NCI-H460 (cell line): ENCODE measurements around the gene JARID2. TPM values are rescaled to one million over a fixed set of nuclear protein-coding genes. Genes with fewer than 3 reads are reported as not detected.
"Not testable (repeated sequence)": the region's sequence is repeated elsewhere in the genome, so short reads cannot be mapped to it uniquely, and the experiment has no call there.

ENCODE experiments used
- DNase-seq: peaks from one replicate; pipeline ENCODE4 v3.0.0-alpha.2; 2016; ENCODE audit warnings: low read depth; ENCODE audit errors: extremely low read depth
- total RNA-seq: library from RNA; depleted of rRNA; stranded (reverse); fragments of >200 nt; shearing (Covaris generic); gene quantifications from 2 replicates; pipeline ENCODE4 v1.2.3, GENCODE V29; 2014

The JARID2 gene
- total RNA-seq, 1 experiment from 2014 or later: 3.5 TPM

- no peak for DNase-seq
These were observed 278.1 kb downstream of the JARID2 start for GRCh38 chr6:15523679-15524630.

DNA sequence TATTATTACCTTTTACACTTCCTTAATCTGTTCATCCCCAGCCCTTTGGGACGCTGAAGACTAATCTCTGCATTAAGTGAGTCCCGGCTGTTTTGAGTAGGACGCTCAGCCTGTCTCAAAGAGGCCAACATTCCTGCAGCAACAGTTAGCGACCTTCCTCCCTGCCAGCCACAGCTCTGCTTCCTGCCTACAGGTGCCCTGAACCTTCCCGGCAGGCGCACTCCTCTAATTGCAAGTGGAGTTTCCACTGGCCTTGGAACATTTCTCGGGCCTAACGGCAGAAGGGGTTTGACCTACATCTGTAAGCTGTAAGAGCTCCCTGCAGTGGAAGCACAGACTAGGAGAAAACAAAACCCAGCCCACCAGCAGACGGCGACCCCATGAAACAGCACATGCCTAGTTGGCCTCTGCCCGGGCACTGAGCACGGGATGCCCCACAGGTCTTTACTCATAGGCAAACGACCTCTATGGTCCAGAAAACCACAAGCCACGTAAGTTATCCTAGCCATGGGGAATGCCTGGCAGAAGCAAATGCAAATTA, 279.1 kb downstream of the JARID2 start:
- no peak for DNase-seq

DNA sequence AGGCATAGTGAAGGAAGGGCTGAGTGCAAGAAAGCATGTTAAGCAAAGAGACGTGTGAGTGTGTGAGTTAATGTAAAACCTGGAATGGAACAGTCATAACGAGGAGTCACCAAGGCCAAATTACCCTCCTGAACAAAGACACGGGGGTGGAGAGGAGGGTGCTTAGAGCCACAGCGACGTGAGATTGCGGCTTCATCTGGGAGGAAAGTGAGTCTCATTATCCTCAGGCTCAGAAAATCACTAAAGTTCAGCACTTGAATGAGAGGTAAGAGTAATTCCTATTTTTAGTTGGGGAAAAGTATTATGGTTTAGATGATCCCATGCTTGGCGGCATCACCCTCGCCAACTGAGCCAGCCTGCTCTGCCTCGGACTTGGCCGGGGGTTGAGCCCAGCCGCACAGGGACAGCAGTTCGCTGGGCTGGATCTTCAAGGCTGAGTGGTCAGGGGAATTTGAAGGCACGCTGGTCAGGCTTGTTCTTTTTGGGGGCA, 280.4 kb downstream of the JARID2 start:
- no peak for DNase-seq

GRCh38 chr6:15527838-15528617, 282.2 kb downstream of the JARID2 start:
- no peak for DNase-seq

GRCh38 chr6:15528870-15529269, 283.0 kb downstream of the JARID2 start:
- no peak for DNase-seq

- no peak for DNase-seq
These were observed 284.5 kb downstream of the JARID2 start for GRCh38 chr6:15530411-15530810.

DNA sequence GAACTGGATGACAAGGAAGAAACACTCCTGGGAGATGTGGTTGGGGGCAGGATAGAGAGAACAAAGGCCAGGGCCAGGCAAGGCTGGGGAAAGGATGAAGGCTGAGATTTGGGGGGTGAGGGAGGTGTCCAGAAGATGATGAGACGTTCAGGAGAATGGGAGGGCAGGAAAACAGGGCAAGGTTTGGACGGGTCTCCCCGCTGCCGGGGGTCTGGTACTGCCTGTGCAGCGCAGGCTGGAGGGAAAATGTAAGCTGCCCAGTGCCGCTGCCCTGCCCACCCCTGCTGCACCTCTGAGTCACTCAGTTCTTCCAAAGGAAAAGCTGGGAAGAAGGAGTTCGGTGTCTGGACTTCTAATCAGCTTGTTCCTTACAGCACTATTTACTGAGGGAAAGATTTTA, 286.1 kb downstream of the JARID2 start:
- DNase-seq: no peak

DNA sequence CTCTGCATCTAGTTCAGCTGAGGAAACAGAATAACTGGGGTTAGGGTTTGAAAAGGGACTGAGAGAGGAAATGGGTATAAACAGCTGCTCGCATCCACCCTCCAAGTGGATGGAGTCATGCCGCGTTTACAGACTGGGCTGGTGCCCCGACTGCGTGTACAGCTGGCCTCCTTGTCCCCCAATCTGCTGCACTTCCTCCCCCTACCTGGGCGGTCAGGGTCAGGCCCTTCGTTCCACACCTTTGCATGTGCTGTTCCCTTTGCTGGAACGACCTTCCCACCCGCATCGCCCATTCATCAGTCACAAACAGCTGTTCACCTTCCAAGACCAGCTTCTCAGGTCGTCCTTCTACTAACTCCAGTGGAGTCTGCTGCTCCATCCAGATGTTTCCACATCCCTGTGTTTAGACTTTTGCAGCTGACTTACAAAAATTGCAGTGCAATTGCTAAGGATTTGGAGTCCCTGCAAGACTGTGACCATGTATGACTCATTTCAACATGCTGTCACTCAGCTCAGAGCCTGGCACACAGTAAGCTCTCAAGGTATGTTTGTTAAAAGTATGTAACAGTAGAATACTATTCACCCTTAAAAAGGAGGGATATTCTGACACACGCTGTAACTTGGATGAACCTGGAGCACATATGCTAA, 287.6 kb downstream of the JARID2 start:
- no peak for DNase-seq

- DNase-seq: no peak
These were observed 289.1 kb downstream of the JARID2 start for GRCh38 chr6:15534974-15535373.

- no peak for DNase-seq
These were observed 289.8 kb downstream of the JARID2 start for GRCh38 chr6:15535495-15536197.

DNA sequence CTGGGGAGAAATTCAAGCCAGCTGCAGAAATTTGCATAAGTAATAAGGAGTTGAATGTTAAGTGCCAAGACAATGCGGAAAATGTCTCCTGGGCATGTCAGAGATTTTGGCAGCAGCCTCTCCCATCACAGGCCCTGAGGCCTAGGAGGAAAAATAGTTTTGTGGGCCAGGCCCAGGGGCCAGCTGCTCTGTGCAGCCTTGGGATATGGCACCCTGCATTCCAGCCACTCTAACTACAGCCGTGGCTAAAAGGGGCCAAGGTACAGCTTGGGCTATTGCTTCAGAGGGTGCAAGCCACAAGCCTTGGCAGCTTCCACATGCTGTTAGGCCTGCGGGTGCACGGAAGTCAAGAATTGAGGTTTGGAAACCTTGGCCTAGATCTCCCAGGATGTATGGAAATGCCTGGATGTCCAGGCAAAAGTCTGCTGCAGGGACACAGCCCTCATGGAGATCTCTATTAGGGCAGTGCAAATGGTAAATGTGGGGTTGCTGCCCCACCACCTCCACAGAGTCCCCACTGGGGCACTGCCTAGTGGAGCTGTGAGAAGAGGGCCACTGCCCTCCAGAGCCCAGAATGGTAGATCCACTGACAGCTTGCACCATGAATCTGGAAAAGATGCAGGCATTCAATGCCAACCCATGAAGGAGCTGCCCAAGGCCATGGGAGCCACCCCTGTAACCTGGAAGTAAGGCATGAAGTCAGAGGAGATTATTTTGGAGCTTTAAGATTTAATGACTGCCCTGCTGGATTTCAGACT, 290.5 kb downstream of the JARID2 start:
- no peak for DNase-seq

DNA sequence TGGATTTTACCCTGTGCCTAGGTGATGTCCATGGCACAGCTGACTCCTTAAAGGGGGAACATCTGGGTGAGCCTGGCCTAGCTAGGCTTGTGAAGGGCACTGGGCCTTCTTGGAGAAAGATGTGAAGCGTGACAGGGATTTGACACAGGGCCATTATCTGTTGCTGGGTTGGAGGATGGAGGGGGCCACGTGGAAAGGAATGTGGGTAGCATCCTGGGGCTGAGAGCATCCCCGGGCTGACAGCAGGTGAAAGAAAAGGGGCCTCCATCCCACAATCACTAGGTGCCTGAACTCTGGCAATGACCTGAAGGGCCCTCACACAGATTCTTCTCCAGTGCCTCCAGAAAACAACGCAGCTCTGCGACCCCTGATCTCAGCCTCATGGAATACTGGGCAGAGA, 292.2 kb downstream of the JARID2 start:
- no peak for DNase-seq

- no peak for DNase-seq
These were observed 293.1 kb downstream of the JARID2 start for GRCh38 chr6:15538766-15539495.

GRCh38 chr6:15539722-15540270, 293.9 kb downstream of the JARID2 start:
- no peak for DNase-seq

DNA sequence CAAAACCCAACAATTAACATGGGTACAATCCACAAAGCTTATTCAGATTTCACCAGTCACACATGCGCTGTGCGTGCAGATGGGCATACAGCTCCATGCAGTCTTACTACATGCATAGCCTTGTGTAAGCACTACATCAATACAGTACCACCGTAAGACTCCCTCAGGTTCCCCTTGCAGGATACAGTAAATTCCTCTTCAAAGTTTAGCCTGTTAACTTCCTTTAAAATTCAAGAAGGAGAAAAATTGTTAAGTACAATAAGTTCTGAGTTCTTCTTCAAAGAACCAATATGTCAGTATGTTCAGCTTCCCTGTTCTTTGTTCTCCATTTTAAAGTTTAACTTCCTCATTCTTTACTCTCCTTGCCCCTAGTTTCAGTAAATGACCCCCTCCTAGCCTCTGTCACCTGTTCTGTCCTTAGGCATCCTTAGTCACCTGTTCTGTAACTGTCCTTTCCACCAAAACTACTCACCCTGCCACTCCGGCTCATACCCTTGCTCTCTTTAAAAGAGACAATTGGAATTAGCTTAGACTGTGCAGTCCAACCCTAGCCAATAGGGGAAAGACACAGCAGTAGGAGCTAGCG, 297.6 kb downstream of the JARID2 start:
- not testable (repeated sequence) for DNase-seq

DNA sequence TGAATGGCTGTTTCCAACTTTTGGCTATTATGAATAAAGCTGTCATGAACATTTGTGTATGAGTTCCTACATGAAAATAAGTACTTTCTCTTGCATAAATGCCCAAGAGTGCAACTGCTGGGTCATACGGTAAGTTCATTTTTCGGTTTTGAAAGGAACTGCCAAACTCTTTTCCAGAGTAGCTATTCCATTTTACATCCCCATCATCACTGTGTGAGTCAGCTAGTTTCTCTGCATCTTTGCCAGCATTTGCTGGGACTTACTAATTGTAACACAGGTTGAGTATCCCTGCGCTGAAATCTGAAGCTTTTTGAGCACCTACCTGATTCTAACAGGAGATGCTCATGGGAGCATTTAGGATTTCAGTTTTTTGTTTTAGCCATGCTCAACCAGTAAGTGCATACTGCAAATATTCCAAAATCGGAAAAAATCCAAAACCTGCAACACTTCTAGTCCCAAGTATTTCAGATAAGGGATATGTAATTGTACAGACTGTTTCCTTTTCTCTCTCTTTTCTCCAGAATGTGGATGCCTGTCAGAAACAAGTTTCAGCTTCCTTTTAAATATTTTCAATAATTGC, 298.5 kb downstream of the JARID2 start:
- no peak for DNase-seq

DNA sequence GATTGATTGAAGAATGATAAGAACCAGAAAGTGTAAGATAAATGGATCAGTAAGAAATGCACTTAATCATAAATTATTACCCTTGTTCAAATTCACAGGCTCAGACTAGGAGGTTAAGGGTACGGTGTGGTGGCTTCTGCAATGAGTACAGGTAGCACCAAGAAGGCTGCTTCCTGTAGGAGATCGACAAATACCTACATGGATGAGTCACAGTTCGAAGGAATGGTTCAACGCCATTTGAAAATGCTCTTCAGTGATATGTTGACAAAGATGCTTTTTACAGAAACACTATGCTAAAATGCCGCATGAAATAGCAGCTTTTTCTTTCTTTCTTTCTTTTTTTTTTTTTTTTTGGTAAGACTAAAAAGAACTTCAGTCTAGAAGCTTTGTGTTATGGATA, 300.7 kb downstream of the JARID2 start:
- no peak for DNase-seq

- no peak for DNase-seq
These were observed 301.5 kb downstream of the JARID2 start for GRCh38 chr6:15547400-15547799.
